Mesothelial cell of epicardium (in vitro differentiated cells): Measurements from ENCODE around the gene TBCEL. TPM values are rescaled to one million over a fixed set of nuclear protein-coding genes. Genes with fewer than 3 reads are reported as not detected.

Experiments used
- DNase-seq, 2 experiments: peaks; one replicate each; pipeline ENCODE4 v3.0.0; 2021; ENCODE audit warnings: low spot score in 2 of 2; ENCODE audit not compliant: unreplicated experiment in 2 of 2
- H3K27ac Mint-ChIP-seq: 2 replicates; pipeline ENCODE4 v1.8.0; 2021; ENCODE audit warnings: mixed read lengths
- H3K27me3 Mint-ChIP-seq: 2 replicates; pipeline ENCODE4 v1.8.0; 2021; ENCODE audit warnings: low read depth, mixed read lengths
- H3K36me3 Mint-ChIP-seq: 2 replicates; pipeline ENCODE4 v1.8.0; 2021; ENCODE audit warnings: mixed read lengths
- H3K4me1 Mint-ChIP-seq: 2 replicates; pipeline ENCODE4 v1.8.0; 2021; ENCODE audit warnings: mixed read lengths
- H3K4me3 Mint-ChIP-seq: 2 replicates; pipeline ENCODE4 v1.8.0; 2021; ENCODE audit warnings: mild to moderate bottlenecking, moderate library complexity, mixed read lengths
- H3K9me3 Mint-ChIP-seq: 2 replicates; pipeline ENCODE4 v1.8.0; 2021; ENCODE audit warnings: mixed read lengths
- CTCF ChIP-seq: fragments of 200-600 bp; sonication (generic); IDR thresholded peaks from one replicate; pipeline ENCODE4 v1.5.0; 2021; ENCODE audit warnings: antibody characterized with exemption; ENCODE audit not compliant: unreplicated experiment
- total RNA-seq: library from RNA; stranded (reverse); gene quantifications from 3 replicates; pipeline ENCODE4 v1.2.1, GENCODE V29; 2021

Gene TBCEL
- total RNA-seq, 1 donor from 2014 or later: 32.3 TPM

GRCh38 chr11:121137005-121137404, 113.1 kb downstream of the TBCEL start:
- no peak overlapping the region for H3K4me3 Mint-ChIP-seq
- H3K27me3 Mint-ChIP-seq: peaks cover 3% of the 10 kb centered on the region
- no peaks in the 10 kb centered on the region for H3K36me3 Mint-ChIP-seq
- no peaks in the 10 kb centered on the region for H3K9me3 Mint-ChIP-seq
- no peak for TF ChIP-seq CTCF
- no peak overlapping the region for H3K27ac Mint-ChIP-seq
- H3K4me1 Mint-ChIP-seq: no peaks in the 10 kb centered on the region
- DNase-seq: no peak

- no peaks in the 10 kb centered on the region for H3K9me3 Mint-ChIP-seq
- no peaks in the 10 kb centered on the region for H3K4me1 Mint-ChIP-seq
- H3K27me3 Mint-ChIP-seq: peaks cover 3% of the 10 kb centered on the region
- no peak for TF ChIP-seq CTCF
- no peak overlapping the region for H3K4me3 Mint-ChIP-seq
- no peak overlapping the region for H3K27ac Mint-ChIP-seq
- no peaks in the 10 kb centered on the region for H3K36me3 Mint-ChIP-seq
- DNase-seq: no peak
Measured at GRCh38 chr11:121138259-121138658, 114.4 kb downstream of the TBCEL start.

GRCh38 chr11:121140369-121140768, 116.5 kb downstream of the TBCEL start:
- no peak overlapping the region for H3K27ac Mint-ChIP-seq
- DNase-seq: no peak
- no peak for TF ChIP-seq CTCF

More at GRCh38 chr11:121140369-121140768, 116.5 kb downstream of the TBCEL start:
- H3K27me3 Mint-ChIP-seq: no peaks in the 10 kb centered on the region
- no peaks in the 10 kb centered on the region for H3K9me3 Mint-ChIP-seq
- H3K4me3 Mint-ChIP-seq: no peak overlapping the region
- no peaks in the 10 kb centered on the region for H3K4me1 Mint-ChIP-seq
- no peaks in the 10 kb centered on the region for H3K36me3 Mint-ChIP-seq

Other genes with a start within 250 kb of the TBCEL start
- 2.4 to 2.6 TPM (median 2.5 TPM) in 3 replicates for gene TECTA, start 77.1 kb downstream of the TBCEL start, total RNA-seq